ENCODE measurements around the gene TDRD3. TPM values are rescaled to one million over a fixed set of nuclear protein-coding genes. Genes with fewer than 3 reads are reported as not detected.
A peak's percentile ranks its signal among the peaks of the same experiment; 100 is the strongest.
"Not testable (repeated sequence)": the region's sequence is repeated elsewhere in the genome, so short reads cannot be mapped to it uniquely, and the experiment has no call there.

TDRD3 gene
- total and polyA plus RNA-seq, 2 donors from 2014 or later: 14.9 to 42.2 TPM

- intact Hi-C loops (cut with DNase I): no loop called here
- H3K9me3 ChIP-seq (ENCODE audit: control insufficient read depth in 2 of 3, insufficient read depth in 1 of 3, low read length in 3 of 3): no peaks in the 10 kb centered on the region
- H3K9ac ChIP-seq (ENCODE audit: low read length in 3 of 3): no peak overlapping the region
- H3K4me3 ChIP-seq (ENCODE audit: low read length in 3 of 3): no peak overlapping the region
- no peak for FAIRE-seq
- peaks cover 0 to 7% (median 0%) of the 10 kb centered on the region in 3 donors for H3K4me1 ChIP-seq (ENCODE audit: control insufficient read depth in 2 of 3, insufficient read depth in 2 of 3, low read depth in 1 of 3, low read length in 3 of 3)
- no peak overlapping the region for H3K27ac ChIP-seq (ENCODE audit: low read depth in 2 of 2, low read length in 2 of 2)
- no peaks in the 10 kb centered on the region for H3K36me3 ChIP-seq (ENCODE audit: control insufficient read depth in 2 of 3, insufficient read depth in 3 of 3, low read length in 3 of 3)
- H3K27me3 ChIP-seq (ENCODE audit: control insufficient read depth, insufficient read depth, low read length): no peaks in the 10 kb centered on the region
- TF ChIP-seq CTCF (IDR thresholded peaks at IDR 0.05; ENCODE audit: borderline replicate concordance, extremely low read depth, insufficient read depth): no peak
- DNase-seq: no peak
Observed at GRCh38 chr13:60407095-60407494, 10.1 kb downstream of the TDRD3 start.

- H3K9me3 ChIP-seq (ENCODE audit: control insufficient read depth in 2 of 3, insufficient read depth in 1 of 3, low read length in 3 of 3); H3K36me3 ChIP-seq (ENCODE audit: control insufficient read depth in 2 of 3, insufficient read depth in 3 of 3, low read length in 3 of 3); H3K27me3 ChIP-seq (ENCODE audit: control insufficient read depth, insufficient read depth, low read length); H3K4me3 ChIP-seq (ENCODE audit: low read length in 3 of 3); H3K27ac ChIP-seq (ENCODE audit: low read depth in 2 of 2, low read length in 2 of 2); H3K9ac ChIP-seq (ENCODE audit: low read length in 3 of 3); intact Hi-C loops (cut with DNase I); FAIRE-seq; H3K4me1 ChIP-seq (ENCODE audit: control insufficient read depth in 2 of 3, insufficient read depth in 2 of 3, low read depth in 1 of 3, low read length in 3 of 3); DNase-seq: not testable (repeated sequence)
Observed at GRCh38 chr13:60407852-60408251, 10.8 kb downstream of the TDRD3 start.

- FAIRE-seq; intact Hi-C loops (cut with DNase I); H3K9me3 ChIP-seq (ENCODE audit: control insufficient read depth in 2 of 3, insufficient read depth in 1 of 3, low read length in 3 of 3); H3K9ac ChIP-seq (ENCODE audit: low read length in 3 of 3); H3K27me3 ChIP-seq (ENCODE audit: control insufficient read depth, insufficient read depth, low read length); DNase-seq; H3K36me3 ChIP-seq (ENCODE audit: control insufficient read depth in 2 of 3, insufficient read depth in 3 of 3, low read length in 3 of 3); H3K27ac ChIP-seq (ENCODE audit: low read depth in 2 of 2, low read length in 2 of 2): not testable (repeated sequence)
- Histone ChIP-seq H3K4me1 (ENCODE audit: control insufficient read depth in 2 of 3, insufficient read depth in 2 of 3, low read depth in 1 of 3, low read length in 3 of 3) (peaks cover 0 to 10% (median 0%) of the 10 kb centered on the region in 3 donors), H3K4me3 (ENCODE audit: low read length in 3 of 3) (peak overlapping the region in 1 of 3 donors; percentile 1)
Observed at GRCh38 chr13:60409574-60410292, 12.7 kb downstream of the TDRD3 start.

- H3K4me1 ChIP-seq (ENCODE audit: control insufficient read depth in 2 of 3, insufficient read depth in 2 of 3, low read depth in 1 of 3, low read length in 3 of 3): peaks cover 0 to 10% (median 0%) of the 10 kb centered on the region in 3 donors
Observed at GRCh38 chr13:60410299-60410698, 13.3 kb downstream of the TDRD3 start.

More at GRCh38 chr13:60410299-60410698, 13.3 kb downstream of the TDRD3 start:
- no peak for DNase-seq
- no peak for TF ChIP-seq CTCF (IDR thresholded peaks at IDR 0.05; ENCODE audit: borderline replicate concordance, extremely low read depth, insufficient read depth)
- intact Hi-C loops (cut with DNase I): no loop called here
- FAIRE-seq: no peak
- no peaks in the 10 kb centered on the region for H3K36me3 ChIP-seq (ENCODE audit: control insufficient read depth in 2 of 3, insufficient read depth in 3 of 3, low read length in 3 of 3)
- peak overlapping the region in 1 of 3 donors; percentile 1 for H3K4me3 ChIP-seq (ENCODE audit: low read length in 3 of 3)
- no peak overlapping the region for H3K9ac ChIP-seq (ENCODE audit: low read length in 3 of 3)
- H3K9me3 ChIP-seq (ENCODE audit: control insufficient read depth in 2 of 3, insufficient read depth in 1 of 3, low read length in 3 of 3): no peaks in the 10 kb centered on the region
- no peaks in the 10 kb centered on the region for H3K27me3 ChIP-seq (ENCODE audit: control insufficient read depth, insufficient read depth, low read length)
- no peak overlapping the region for H3K27ac ChIP-seq (ENCODE audit: low read depth in 2 of 2, low read length in 2 of 2)

Data from kidney (tissue), 14 donors.